ENCODE results near the gene STYXL2. TPM values are rescaled to one million over a fixed set of nuclear protein-coding genes. Genes with fewer than 3 reads are reported as not detected.

STYXL2 gene
- total and polyA plus RNA-seq, 2 experiments from 2014 or later, result 0.17 to 0.40 TPM

GRCh38 chr1:167086033-167086432 lies 7.8 kb upstream of the STYXL2 start:
- H3K4me1 Mint-ChIP-seq, result peaks cover 2% of the 10 kb centered on the region; the same call in 1 of the 3 replicates
- H3K27me3 Mint-ChIP-seq (ENCODE audit: insufficient read depth, low read depth, poor library complexity), result peaks cover 2% of the 10 kb centered on the region
- Histone ChIP-seq H3K27me3 (ENCODE audit: insufficient read depth) (no peaks in the 10 kb centered on the region), H3K79me2 (replicated peaks; ENCODE audit: insufficient read depth) (no peaks in the 10 kb centered on the region), H3K36me3 (ENCODE audit: insufficient read depth) (no peaks in the 10 kb centered on the region), H2AFZ (no peak overlapping the region), H3K4me2 (no peak overlapping the region), H3F3A (replicated peaks; ENCODE audit: low read depth) (no peaks in the 10 kb centered on the region), H3K9me2 (ENCODE audit: insufficient read depth) (peaks cover 2% of the 10 kb centered on the region; the same call in 1 of the 2 replicates), H3K4me1 (ENCODE audit: insufficient read depth) (no peaks in the 10 kb centered on the region), H4K20me1 (replicated peaks; ENCODE audit: insufficient read depth) (no peaks in the 10 kb centered on the region), H3K4me3 (no peak overlapping the region), H3K27ac (ENCODE audit: low read depth) (no peak overlapping the region)
- ATAC-seq (peak; percentile 50; the same call in 2 of the 3 replicates), DNase-seq (ENCODE audit: low spot score) (no peak)
- no peaks in the 10 kb centered on the region for H3K9me3 Mint-ChIP-seq
- H3K4me3 Mint-ChIP-seq, result no peak overlapping the region
- TF ChIP-seq EZH2phosphoT487 (IDR thresholded peaks at IDR 0.05; ENCODE audit: unreplicated experiment), result no peak
- 0 out of 4 replicates have a peak, but pooled peaks of 1 of the 2 experiments have one; percentile 16 for TF ChIP-seq CTCF (conservative IDR thresholded peaks at IDR 0.05; ENCODE audit: low read depth in 2 of 2)
- H3K36me3 Mint-ChIP-seq (ENCODE audit: low read depth), result no peaks in the 10 kb centered on the region
- H3K27ac Mint-ChIP-seq, result no peak overlapping the region

GRCh38 chr1:167086768-167087167 lies 7.1 kb upstream of the STYXL2 start:
- Mint-ChIP-seq H3K36me3 (ENCODE audit: low read depth) (no peaks in the 10 kb centered on the region), H3K9me3 (no peaks in the 10 kb centered on the region), H3K27ac (no peak overlapping the region), H3K4me3 (no peak overlapping the region), H3K4me1 (peaks cover 2% of the 10 kb centered on the region; the same call in 1 of the 3 replicates), H3K27me3 (ENCODE audit: insufficient read depth, low read depth, poor library complexity) (peaks cover 2% of the 10 kb centered on the region)
- no peaks in the 10 kb centered on the region for H3F3A ChIP-seq (replicated peaks; ENCODE audit: low read depth)
- ATAC-seq, result no peak
- no peaks in the 10 kb centered on the region for H4K20me1 ChIP-seq (replicated peaks; ENCODE audit: insufficient read depth)
- no peaks in the 10 kb centered on the region for H3K27me3 ChIP-seq (ENCODE audit: insufficient read depth)
- H3K79me2 ChIP-seq (replicated peaks; ENCODE audit: insufficient read depth), result no peaks in the 10 kb centered on the region
- no peak for DNase-seq (ENCODE audit: low spot score)
- peaks cover 2% of the 10 kb centered on the region; the same call in 1 of the 2 replicates for H3K9me2 ChIP-seq (ENCODE audit: insufficient read depth)
- peak overlapping the region; percentile 80; the same call in 1 of the 2 replicates for H2AFZ ChIP-seq
- no peaks in the 10 kb centered on the region for H3K36me3 ChIP-seq (ENCODE audit: insufficient read depth)
- H3K27ac ChIP-seq (ENCODE audit: low read depth), result no peak overlapping the region
- H3K4me2 ChIP-seq, result no peak overlapping the region
- no peak overlapping the region for H3K4me3 ChIP-seq
- no peaks in the 10 kb centered on the region for H3K4me1 ChIP-seq (ENCODE audit: insufficient read depth)
- TF ChIP-seq JUNB (IDR thresholded peaks at IDR 0.05; ENCODE audit: unreplicated experiment), result no peak
- TF ChIP-seq CREB1 (CRISPR knock-in tag; IDR thresholded peaks at IDR 0.05; ENCODE audit: low read depth), result no peak
- no peak for TF ChIP-seq ZNF462 (CRISPR knock-in tag; IDR thresholded peaks at IDR 0.05)
- TF ChIP-seq EZH2 (IDR thresholded peaks at IDR 0.05; ENCODE audit: low read depth, unreplicated experiment), result no peak
- no peak for TF ChIP-seq STAT1 (IDR thresholded peaks at IDR 0.05; ENCODE audit: unreplicated experiment)
- TF ChIP-seq ZNF114 (CRISPR knock-in tag; IDR thresholded peaks at IDR 0.05), result no peak
- TF ChIP-seq REST (IDR thresholded peaks at IDR 0.05; ENCODE audit: unreplicated experiment), result no peak
